GM12864 (cell line): Measurements from ENCODE around the gene INTS13.

Experiments used
- DNase-seq: peaks from one replicate; pipeline ENCODE4 v3.0.0-alpha.2; 2011; ENCODE audit warnings: low read depth
- H3K4me3 ChIP-seq: 2 replicates; pipeline ENCODE4 v1.5.1; 2011; ENCODE audit warnings: mild to moderate bottlenecking, low read depth, low read length, control low read depth
- TF ChIP-seq, protein P1 (sequence below): IDR thresholded peaks from 2 replicates; pipeline ENCODE4 v1.5.1; 2011; ENCODE audit warnings: low read depth, mild to moderate bottlenecking, moderate library complexity, low read length, control low read depth, inconsistent platforms; ENCODE audit errors: missing control alignments

The INTS13 gene

GRCh38 chr12:26937863-26938700 lies at the start of gene INTS13, which contains the start of gene FGFR1OP2:
TSS of gene INTS13 (minus strand) at chr12:26937981. CDS start at chr12:26936803, 1,178 bp downstream.
TSS of gene FGFR1OP2 (plus strand) at chr12:26938470. CDS start at chr12:26954159, 15,689 bp downstream.
- DNase-seq = peak; percentile 94
- peak within 1 kb of the TSS; percentile 100 for H3K4me3 ChIP-seq
- TF ChIP-seq, protein P1, sequence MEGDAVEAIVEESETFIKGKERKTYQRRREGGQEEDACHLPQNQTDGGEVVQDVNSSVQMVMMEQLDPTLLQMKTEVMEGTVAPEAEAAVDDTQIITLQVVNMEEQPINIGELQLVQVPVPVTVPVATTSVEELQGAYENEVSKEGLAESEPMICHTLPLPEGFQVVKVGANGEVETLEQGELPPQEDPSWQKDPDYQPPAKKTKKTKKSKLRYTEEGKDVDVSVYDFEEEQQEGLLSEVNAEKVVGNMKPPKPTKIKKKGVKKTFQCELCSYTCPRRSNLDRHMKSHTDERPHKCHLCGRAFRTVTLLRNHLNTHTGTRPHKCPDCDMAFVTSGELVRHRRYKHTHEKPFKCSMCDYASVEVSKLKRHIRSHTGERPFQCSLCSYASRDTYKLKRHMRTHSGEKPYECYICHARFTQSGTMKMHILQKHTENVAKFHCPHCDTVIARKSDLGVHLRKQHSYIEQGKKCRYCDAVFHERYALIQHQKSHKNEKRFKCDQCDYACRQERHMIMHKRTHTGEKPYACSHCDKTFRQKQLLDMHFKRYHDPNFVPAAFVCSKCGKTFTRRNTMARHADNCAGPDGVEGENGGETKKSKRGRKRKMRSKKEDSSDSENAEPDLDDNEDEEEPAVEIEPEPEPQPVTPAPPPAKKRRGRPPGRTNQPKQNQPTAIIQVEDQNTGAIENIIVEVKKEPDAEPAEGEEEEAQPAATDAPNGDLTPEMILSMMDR = no peak

GRCh38 chr12:26982866-26983265 lies 45.1 kb upstream of the INTS13 start:
- H3K4me3 ChIP-seq = no peak overlapping the region
- TF ChIP-seq, protein P1 = no peak
- no peak for DNase-seq

- DNase-seq = no peak
- TF ChIP-seq, protein P1 = no peak
- no peak overlapping the region for H3K4me3 ChIP-seq
Observed at GRCh38 chr12:26979733-26980132, 42.0 kb upstream of the INTS13 start.

DNA sequence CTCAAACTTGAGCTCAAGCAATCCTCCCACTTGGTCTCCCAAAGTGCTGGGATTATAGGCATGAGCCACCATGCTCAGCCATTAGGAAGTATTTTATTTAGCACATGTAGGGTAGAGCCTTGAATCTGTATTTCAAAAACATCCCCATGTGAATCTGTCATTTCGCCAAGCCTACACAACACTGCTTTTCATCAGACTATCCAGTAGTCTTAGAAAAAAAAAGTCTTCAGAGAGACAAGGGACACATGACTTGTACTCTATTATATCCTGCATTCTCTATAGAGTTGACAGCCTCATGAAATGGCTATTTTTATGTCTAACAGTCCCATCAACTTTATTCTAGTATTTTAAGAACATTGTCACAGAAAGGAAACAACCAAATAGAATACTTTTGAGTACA lies 41.0 kb upstream of the INTS13 start:
- no peak overlapping the region for H3K4me3 ChIP-seq
- TF ChIP-seq, protein P1 = no peak
- no peak for DNase-seq

GRCh38 chr12:26976687-26977086 lies 38.9 kb upstream of the INTS13 start:
- TF ChIP-seq, protein P1 = no peak
- DNase-seq = no peak
- H3K4me3 ChIP-seq = no peak overlapping the region

DNA sequence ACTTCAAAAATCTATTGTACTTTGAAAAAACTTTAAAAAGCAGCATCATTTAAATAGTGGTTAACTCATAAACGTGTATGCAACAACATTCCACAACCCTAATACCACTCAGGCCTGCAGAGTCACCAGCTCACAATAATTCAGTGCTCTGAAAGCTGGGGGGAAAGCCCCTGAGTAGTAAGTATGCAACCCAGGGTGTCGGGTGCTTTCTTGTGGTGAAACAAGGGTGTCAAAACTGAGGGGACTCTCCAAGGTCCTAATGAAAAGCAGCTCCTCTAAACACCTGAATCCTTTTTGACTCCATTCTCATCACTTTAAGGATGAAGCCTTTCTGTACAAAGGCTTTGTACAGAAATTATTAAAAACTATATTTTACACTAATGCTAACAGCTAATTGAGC lies 34.2 kb upstream of the INTS13 start:
- TF ChIP-seq, protein P1 = no peak
- peak; percentile 60 for DNase-seq
- H3K4me3 ChIP-seq = no peak overlapping the region

DNA sequence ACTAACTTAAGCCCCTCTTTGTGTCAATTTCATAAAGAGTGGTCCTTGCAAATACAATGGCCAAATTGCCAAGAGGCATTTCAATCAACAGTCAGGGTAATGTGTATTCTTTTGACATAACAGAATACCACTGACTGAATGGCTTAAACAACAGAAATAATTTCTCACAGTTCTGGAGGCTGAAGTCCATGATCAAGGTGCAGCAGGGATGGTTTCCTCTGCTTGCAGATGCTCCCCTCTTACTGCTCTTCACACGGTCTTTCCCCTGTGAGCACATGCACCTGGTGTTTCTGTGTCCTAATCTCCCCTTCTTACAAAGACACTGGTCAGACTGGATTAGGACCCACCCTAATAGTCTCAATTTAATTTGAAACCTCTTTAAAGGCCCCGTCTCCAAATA lies 32.4 kb upstream of the INTS13 start:
- no peak overlapping the region for H3K4me3 ChIP-seq
- TF ChIP-seq, protein P1 = no peak
- no peak for DNase-seq
